ENCODE results near the gene CTSD. TPM values are rescaled to one million over a fixed set of nuclear protein-coding genes. Genes with fewer than 3 reads are reported as not detected.
A peak's percentile ranks its signal among the peaks of the same experiment; 100 is the strongest.

The CTSD gene
- total and polyA plus RNA-seq, 11 donors: 420 to 1,779 (median 722) TPM

DNA sequence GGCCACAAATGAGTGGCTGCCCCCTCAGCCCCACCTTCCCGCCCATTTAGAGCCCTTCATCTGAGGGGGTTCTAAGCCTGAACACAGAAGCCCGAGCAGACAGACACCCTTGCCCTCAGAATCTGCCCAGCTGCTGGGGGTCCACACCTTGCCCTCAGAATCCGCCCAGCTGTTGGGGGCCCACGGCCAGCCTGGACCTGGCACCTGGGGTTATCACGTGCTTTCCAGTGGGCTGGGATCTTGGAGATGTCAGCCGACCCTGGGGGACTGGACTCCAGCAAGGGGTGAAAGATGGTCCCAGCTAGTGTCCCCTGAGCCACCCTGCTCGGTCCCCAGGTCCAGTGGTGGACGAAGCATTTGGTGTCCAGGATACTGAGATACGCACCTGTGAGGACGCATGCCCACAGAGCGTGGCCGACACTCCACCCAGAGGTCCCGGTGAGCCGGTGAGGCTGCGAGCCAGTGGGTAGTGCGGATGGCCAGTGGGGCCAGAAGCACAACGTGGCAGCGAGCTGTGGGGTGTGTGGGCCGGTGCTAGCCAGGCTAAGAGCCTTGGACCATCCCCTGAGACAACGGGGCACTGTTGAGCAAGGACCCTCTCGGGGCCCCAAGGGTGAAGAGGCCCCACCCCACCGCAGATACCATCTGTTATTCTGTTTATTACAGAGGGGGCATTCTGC, 3.1 kb upstream of the CTSD start:
- DNase-seq (peak in 3 of 5 donors; percentile 3 to 47 (median 15)), ATAC-seq (no peak)
- H3K27me3 ChIP-seq: no peaks in the 10 kb centered on the region
- H3K27ac ChIP-seq: no peak overlapping the region
- intact Hi-C loops (cut with DNase I): no loop called here
- H3K36me3 ChIP-seq: peaks cover 0 to 2% (median 0%) of the 10 kb centered on the region in 9 donors
- WGBS, 4 donors: 93 to 96% (median 94%) methylated on average over 15 to 22 of the region's 22 CpGs
- H3K4me1 ChIP-seq: peaks cover 0 to 34% (median 20%) of the 10 kb centered on the region in 12 donors
- H3K4me3 ChIP-seq: no peak overlapping the region
- H3K9me3 ChIP-seq: no peaks in the 10 kb centered on the region
- no peak for TF ChIP-seq POLR2A (IDR thresholded peaks at IDR 0.05)
- TF ChIP-seq, protein P1, sequence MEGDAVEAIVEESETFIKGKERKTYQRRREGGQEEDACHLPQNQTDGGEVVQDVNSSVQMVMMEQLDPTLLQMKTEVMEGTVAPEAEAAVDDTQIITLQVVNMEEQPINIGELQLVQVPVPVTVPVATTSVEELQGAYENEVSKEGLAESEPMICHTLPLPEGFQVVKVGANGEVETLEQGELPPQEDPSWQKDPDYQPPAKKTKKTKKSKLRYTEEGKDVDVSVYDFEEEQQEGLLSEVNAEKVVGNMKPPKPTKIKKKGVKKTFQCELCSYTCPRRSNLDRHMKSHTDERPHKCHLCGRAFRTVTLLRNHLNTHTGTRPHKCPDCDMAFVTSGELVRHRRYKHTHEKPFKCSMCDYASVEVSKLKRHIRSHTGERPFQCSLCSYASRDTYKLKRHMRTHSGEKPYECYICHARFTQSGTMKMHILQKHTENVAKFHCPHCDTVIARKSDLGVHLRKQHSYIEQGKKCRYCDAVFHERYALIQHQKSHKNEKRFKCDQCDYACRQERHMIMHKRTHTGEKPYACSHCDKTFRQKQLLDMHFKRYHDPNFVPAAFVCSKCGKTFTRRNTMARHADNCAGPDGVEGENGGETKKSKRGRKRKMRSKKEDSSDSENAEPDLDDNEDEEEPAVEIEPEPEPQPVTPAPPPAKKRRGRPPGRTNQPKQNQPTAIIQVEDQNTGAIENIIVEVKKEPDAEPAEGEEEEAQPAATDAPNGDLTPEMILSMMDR (IDR thresholded peaks at IDR 0.05): no peak

DNA sequence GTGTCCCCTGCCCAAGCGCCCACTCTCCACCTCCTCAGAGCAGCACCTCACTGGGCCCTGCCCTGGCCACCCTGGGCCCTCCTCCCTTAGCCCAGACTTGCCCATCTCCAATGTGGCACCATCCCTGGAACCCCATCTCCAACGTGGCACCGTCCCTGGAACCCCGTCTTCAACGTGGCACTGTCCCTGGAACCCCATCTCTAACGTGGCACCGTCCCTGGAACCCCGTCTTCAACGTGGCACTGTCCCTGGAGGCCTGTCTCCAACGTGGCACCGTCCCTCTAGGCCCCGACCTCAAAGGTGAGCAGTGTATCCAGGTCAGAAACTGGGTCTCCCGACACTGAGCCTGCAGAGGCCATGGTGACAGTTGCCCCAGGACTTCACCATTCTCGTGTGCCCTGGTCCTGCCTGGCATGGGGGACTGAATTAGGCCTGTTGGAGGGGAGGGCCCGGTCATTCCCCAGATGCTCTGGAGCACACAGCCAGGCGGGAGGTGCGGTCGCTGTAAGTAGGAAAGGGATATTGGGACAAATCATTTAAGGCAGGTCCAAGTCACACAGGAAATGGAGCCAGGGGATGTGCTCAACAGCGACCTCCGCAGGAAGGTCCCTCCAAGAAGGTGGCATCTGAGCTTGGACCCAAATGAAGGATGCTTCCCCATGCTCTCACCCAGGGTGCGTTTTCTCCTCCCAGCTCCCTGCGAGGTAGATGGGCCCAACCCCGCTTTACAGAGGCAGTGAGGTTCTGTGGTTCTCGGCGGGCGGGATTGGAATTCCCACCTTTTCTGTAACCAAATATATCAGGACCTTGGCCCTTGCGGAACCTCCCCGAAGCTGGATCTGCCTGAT, 2.4 kb upstream of the CTSD start:
- no peak overlapping the region for H3K27ac ChIP-seq
- TF ChIP-seq POLR2A (IDR thresholded peaks at IDR 0.05): no peak
- TF ChIP-seq, protein P1 (IDR thresholded peaks at IDR 0.05): no peak
- no peaks in the 10 kb centered on the region for H3K27me3 ChIP-seq
- intact Hi-C loops (cut with DNase I): loop anchor here in 1 of 10 donors (2.0 kb wide), 1 partner anchor 71 kb away; no protein-coding TSS in a partner anchor
- no peak overlapping the region for H3K4me3 ChIP-seq
- H3K4me1 ChIP-seq: peaks cover 0 to 34% (median 28%) of the 10 kb centered on the region in 12 donors
- peaks cover 0 to 3% (median under 1%) of the 10 kb centered on the region in 9 donors for H3K36me3 ChIP-seq
- ATAC-seq (no peak), DNase-seq (peak in 1 of 5 donors; percentile 51)
- 86 to 89% (median 87%) methylated on average over 26 to 28 of the region's 28 CpGs for WGBS, 4 donors
- no peaks in the 10 kb centered on the region for H3K9me3 ChIP-seq

DNA sequence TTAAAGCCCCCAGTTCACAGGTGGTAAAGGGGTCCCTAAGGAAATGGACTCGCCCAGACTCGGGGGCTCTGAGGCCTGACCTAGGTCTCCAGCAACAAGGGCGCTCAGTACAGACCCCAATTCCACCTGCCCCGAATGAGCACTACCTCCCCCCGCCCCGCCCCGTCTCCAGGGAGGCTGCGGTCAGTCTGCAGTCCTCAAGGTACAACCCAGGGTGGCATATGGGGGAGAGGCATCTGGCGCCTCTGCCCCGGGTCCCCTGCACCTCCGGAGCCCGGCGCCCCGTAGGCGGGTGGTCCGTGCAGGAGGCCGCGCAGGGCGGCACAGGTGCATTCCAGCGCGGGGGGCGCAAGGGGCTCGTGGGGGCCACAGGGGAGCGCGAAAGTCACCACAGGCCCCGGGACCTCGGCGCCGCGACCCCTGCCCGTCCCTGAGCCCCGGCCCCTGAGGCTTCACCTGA, 361 bp downstream of the CTSD start:
- intact Hi-C loops (cut with DNase I): loop anchor here in 2 of 10 donors (5.0 kb wide), 3 partner anchors 46 to 64 kb away; no protein-coding TSS in a partner anchor
- WGBS, 4 donors: 1 to 3% (median 3%) methylated on average over 21 to 32 of the region's 32 CpGs
- peak overlapping the region; percentile 80 to 100 (median 95) for H3K4me3 ChIP-seq
- no peaks in the 10 kb centered on the region for H3K27me3 ChIP-seq
- H3K27ac ChIP-seq: peak overlapping the region; percentile 88 to 99 (median 98)
- H3K36me3 ChIP-seq: peaks cover 0 to 29% (median 14%) of the 10 kb centered on the region in 9 donors
- H3K4me1 ChIP-seq: peaks cover 5 to 58% (median 54%) of the 10 kb centered on the region in 12 donors
- ATAC-seq (peak in 2 of 4 donors; percentile 0 to 1), DNase-seq (peak in 1 of 5 donors; percentile 59)
- TF ChIP-seq POLR2A (IDR thresholded peaks at IDR 0.05): no peak
- TF ChIP-seq, protein P1 (IDR thresholded peaks at IDR 0.05): no peak
- no peaks in the 10 kb centered on the region for H3K9me3 ChIP-seq
